DND-41 (cell line): ENCODE results near the gene F3.

Source experiments
- EZH2 ChIP-seq: IDR thresholded peaks from 3 replicates; pipeline ENCODE4 v1.6.1; 2012; ENCODE audit warnings: borderline replicate concordance, low read depth, mild to moderate bottlenecking, moderate library complexity, low read length, inconsistent platforms; ENCODE audit not compliant: severe bottlenecking
- TF ChIP-seq, protein P1 (sequence below): IDR thresholded peaks from 2 replicates; pipeline ENCODE4 v1.5.1; 2012; ENCODE audit warnings: borderline replicate concordance, low read length, moderate library complexity, mild to moderate bottlenecking; ENCODE audit not compliant: poor library complexity, severe bottlenecking; ENCODE audit errors: extremely low read depth

DNA sequence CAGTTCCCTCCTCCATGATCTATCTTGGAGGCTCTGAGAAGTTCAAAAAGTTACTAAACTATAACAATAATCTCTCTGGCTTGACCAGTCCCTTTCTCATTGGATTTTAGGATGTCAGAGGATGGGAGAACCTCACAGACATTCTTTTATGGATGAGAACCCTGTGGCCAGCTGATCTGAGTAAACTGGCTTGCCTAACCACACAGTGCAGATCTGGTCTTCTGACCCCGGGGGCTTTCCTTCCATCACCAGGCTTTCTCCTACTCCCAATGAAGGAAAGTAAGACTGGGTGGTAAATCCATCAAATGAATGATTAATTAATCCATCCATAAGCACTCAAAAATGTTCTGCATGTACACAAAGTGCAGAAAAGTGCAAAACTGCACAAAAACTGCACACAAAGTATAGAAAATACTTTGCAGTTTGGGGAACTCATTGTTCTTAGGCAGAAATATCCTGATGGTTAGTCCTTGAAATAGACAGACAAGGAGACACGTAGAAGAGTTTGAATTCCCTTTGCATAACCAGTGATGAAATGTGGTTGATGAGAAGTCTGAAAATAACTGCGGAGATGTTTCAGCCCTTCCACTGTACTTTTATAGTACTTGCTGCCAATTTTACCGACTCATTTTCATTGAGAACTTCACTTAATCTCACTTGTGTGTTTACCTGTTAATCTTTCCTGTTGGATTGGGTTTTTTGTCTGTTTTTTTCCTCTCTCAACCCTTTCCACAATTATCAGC, 2.5 kb upstream of the F3 start:
- TF ChIP-seq, protein P1, sequence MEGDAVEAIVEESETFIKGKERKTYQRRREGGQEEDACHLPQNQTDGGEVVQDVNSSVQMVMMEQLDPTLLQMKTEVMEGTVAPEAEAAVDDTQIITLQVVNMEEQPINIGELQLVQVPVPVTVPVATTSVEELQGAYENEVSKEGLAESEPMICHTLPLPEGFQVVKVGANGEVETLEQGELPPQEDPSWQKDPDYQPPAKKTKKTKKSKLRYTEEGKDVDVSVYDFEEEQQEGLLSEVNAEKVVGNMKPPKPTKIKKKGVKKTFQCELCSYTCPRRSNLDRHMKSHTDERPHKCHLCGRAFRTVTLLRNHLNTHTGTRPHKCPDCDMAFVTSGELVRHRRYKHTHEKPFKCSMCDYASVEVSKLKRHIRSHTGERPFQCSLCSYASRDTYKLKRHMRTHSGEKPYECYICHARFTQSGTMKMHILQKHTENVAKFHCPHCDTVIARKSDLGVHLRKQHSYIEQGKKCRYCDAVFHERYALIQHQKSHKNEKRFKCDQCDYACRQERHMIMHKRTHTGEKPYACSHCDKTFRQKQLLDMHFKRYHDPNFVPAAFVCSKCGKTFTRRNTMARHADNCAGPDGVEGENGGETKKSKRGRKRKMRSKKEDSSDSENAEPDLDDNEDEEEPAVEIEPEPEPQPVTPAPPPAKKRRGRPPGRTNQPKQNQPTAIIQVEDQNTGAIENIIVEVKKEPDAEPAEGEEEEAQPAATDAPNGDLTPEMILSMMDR = no peak
- TF ChIP-seq EZH2 = no peak
